Left forelimb (tissue), 1 donor: ENCODE measurements around the gene RBKS.
"Not testable (repeated sequence)": the region's sequence is repeated elsewhere in the genome, so short reads cannot be mapped to it uniquely, and the experiment has no call there.

Experiments
- DNase-seq: peaks from one replicate; pipeline ENCODE4 v3.0.0-alpha.2; 2018; ENCODE audit warnings: low spot score

The RBKS gene

DNA sequence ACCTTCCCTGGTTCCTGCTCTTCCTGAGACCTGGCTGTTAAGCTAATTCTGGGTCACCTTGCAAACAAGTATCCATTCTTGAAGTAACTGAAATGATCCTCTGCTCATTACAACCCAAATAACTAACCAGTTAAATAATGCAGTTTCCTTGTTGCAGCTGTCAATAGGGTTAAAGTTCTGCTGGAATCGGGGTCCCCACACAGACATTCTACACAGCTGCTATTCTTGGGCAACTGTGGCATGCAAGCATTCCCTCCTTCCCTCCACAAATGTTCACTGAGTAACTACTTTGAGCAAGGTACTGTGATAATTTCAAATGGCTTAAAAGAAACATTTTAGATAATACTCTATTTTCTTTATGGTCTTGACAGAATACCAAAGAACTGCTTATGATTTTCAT lies 17.1 kb downstream of the RBKS start:
- DNase-seq, result no peak

DNA sequence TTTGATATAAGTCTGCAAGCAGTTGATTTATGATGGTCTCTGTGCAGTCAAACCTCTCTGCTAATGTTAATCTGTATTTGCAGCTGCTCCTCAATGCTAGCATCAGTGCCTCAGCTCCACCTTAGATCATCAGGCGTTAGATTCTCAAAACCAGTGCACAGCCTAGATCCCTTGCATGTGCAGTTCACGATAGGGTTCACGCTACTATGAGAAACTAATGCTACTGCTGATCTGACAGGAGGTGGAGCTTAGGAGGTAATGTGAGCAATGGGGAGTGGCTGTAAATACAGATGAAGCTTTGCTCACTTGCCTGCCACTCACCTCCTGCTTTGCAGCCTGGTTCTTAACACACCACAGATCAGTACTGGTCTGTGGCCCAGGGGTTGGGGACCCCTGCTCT lies 18.4 kb downstream of the RBKS start:
- DNase-seq, result no peak

DNA sequence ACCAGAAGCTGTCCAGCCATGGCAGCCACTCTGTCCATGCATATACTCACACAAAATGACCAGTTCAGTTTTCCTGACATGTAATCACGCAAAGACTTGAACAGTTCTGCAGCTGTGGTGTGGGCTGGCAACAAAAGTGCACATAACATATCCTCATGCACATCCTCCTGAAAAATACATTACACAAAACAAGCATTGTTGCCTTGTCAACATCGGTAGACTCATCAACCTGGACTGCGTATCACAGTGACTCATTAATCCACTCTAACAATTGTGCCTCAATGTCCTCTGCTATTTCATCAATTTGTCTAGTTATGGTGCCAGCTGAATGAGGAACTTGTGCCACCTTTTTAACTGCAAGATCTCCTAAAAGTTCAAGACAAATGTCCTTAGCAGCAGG lies 19.5 kb downstream of the RBKS start:
- DNase-seq, result no peak

DNA sequence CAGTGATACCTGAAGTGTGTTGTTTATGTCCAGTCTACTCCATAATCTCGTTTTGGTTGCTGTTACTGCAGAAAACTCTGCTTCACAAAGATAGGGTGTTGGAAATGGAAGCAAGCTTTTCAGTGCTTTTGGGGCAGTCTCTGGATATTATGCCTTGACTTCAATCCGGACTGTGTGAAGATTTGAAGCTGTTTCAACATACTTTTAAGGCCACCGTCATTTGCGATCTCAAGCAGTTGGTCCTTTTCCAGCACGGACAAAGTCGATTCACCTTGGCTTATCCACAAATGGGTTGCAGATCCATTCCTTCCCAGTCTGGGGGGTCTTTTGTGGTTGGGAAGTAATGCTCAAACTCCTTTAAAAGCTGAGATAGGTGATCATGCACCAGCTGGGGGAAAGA lies 20.4 kb downstream of the RBKS start:
- DNase-seq, result no peak

DNA sequence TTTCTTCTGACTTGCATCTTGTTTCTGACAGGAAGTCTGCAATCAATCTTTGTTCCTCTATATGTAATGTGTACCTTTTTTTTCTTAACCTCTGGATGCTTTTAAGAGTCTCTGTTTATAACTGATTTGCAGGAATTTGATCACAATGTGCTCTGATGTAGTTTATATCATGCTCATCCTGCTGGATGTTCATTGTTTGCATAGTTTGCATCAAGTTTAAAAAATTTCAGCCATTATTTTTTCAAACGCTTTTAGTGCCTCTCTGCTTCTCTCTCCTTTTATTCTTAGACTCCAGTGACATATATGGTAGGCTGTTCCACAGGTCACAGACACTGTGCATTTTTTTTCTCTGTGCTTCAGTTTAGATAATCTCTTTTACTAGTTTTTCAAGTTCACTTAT lies 23.9 kb downstream of the RBKS start:
- DNase-seq, result no peak

DNA sequence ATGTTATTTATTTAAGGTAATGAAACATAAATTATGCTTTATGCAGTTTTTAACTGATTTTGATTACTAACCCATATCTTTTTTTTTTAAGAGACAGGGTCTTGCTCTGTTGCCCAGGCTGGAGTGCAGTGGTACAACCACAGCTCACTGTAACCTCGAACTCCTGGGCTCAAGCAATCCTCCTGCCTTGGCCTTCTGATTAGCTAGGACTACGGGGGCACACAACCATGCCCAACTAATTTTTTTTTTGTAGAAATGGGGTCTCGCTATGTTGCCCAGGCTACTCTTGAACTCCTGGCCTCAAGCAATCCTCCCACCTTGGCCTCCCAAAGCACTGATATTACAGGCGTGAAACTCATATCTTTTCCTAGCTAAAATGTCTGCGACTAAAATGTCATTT lies 26.2 kb downstream of the RBKS start:
- not testable (repeated sequence) for DNase-seq

DNA sequence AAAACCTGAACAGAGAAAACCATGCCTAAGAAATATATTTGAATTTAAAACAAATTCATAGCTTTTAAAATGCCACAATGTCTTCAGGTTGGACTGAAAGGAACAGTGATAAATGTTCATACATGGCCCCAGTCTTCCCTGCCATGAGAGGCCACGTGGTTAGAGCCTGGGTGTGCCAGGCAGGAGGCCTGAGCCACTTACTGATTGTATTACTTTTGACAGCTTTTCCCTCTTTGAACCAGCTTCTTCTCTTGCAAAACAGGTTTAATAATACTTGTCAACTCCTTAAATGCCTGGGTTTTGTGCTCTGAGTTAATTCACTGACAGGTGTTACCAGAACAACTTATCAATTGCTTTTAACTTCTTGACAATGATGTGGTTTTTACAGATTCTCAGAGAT lies 27.0 kb downstream of the RBKS start:
- no peak for DNase-seq

DNA sequence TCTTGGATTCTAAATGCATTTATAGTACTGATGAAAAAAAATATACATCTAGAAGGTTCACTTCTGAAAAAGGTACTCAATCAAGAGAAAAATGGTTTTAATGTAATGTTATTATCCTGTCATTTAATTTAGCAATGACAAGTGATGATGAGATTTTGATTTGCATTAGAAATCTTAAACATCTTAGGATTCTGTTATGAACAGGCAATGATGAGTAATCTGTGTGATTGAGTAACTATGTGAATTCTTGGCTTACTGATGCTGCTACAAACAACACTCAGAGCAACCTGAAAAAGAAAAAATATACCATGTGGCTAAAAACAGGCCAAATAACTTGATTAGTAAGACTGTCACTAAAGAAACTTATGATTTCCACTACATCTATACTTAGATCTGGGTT lies 30.1 kb downstream of the RBKS start:
- no peak for DNase-seq

DNA sequence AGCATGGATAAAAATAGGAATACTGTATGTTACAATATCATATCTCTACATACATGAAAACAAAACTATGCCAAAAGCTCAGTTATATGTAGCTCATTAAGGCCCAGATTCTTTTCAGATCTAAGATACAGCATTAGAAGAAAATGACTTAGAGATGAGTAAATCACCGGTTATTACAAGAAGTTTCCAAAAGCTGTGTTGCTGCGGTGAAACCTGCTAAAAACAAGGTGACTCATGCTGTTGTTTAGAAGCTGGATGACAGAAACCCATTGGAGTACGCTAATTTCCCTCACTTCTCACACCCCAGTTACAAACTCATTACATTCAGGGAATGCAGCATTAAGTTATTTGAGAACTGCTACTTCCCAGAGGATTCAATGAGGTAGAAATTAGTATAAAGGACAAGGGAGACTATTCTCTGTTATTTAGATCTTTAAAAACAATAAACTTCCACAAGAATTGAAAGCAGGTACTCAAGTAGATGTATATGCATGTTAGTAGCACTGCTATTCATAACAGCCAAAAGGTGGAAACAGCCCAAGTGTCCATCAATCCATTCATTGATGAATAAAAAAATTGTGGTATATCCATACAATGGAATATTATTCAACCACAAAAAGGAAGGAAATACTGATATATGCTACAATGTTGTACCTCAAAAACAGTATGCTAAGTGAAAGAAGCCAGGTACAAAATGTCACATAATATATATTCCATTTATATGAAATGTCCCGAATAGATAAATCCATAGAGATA lies 32.6 kb downstream of the RBKS start:
- no peak for DNase-seq

DNA sequence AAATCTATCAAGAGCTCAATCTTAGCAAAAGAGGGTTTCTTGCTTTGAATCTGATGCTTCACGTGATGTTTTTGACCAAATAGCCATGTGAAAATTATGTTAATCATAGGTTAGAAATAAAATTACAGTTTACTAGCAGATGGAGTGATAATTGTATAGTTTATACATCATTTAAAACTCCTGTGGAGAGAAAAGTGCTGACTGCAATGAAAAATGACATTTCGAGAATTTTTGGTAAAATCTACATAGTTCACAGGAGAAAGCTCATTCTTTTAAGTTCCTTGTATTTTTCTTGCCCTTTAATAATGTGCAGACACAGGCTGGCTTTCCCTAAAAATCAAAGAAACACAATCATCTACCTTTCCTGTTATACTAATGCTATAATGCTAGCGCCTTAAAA lies 33.2 kb downstream of the RBKS start:
- DNase-seq, result no peak

DNA sequence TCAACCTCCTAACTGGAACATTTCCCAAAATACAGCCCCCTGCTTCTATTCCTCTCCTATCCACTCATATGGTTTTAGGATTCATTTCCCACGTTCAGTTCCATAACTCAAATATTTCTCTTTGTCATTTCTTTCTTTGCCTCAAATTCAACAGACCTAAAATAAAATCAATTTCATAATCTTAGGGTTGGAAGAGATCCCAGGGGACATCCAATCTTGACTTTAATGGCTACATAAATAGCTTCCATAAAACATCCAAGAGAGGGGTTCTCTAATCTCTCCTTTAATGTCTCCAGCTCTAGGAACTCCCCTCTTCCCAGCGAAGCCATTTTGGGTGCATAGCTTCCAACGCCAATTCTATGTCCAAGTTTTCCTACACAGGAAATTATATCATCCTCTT lies 33.8 kb downstream of the RBKS start:
- DNase-seq, result no peak

DNA sequence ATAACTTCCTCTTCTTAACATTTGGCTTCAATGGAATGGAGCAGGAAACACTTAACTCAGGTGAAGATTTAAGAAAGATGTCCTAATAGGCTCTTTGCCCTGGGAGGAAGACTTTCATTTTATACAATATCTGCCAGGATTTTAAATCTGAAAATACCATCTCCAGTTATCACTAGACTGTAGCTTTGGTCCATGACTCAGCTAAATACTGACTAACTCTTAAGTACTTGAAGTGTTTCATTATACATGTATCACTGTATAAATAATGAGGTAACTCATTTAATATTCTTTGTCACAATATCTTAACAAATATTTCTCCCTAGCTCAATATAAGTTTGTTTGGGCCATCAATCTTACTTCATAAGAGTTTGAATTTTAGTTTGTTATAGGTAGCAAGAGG lies 34.7 kb downstream of the RBKS start:
- no peak for DNase-seq

DNA sequence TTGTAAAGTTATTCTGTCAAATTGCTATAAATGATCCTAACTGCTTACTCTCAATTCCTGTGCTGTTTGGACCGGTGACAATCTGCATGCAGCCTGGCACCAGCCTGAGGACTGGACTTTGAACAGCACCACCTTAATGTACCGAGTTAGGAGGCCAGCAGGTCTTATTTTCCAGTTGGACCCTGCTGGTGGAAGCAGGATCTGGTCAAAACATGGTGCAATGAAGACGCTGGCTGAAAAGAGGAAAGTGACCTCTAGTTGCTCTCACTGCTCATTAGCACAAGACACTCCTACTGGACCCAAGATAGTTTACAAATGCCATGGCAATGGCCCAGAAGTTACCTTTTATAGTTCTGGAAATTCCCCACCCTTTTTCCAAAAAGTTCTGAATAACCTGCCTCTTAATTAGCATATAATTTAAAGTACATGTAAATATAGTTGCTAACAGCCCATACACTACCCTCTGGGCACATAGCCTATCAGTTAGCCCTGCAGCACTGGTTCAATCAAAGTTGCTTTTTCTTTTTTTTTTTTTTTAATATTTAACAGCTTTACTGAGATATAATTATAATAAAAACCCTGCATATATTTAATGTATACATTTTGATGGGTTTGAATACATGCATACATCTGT lies 35.8 kb downstream of the RBKS start:
- no peak for DNase-seq

DNA sequence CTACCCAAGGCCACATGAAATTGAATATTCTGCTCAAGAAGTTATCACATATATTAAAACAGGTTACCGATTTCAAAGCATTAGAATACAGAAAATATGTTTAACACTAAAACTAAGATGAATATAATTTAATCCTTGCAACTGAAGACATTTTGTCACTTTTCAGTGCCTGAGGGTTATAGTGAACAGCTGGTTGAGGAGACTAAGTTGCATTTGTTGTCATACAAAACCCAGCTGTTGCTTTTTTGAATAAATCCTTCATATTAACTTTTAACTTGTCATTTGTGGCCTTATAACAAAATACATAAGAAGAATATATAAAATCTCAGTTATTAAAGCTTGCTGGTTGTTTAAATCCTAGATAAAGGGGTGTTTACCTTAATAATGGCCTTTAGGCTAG lies 37.5 kb downstream of the RBKS start:
- no peak for DNase-seq

DNA sequence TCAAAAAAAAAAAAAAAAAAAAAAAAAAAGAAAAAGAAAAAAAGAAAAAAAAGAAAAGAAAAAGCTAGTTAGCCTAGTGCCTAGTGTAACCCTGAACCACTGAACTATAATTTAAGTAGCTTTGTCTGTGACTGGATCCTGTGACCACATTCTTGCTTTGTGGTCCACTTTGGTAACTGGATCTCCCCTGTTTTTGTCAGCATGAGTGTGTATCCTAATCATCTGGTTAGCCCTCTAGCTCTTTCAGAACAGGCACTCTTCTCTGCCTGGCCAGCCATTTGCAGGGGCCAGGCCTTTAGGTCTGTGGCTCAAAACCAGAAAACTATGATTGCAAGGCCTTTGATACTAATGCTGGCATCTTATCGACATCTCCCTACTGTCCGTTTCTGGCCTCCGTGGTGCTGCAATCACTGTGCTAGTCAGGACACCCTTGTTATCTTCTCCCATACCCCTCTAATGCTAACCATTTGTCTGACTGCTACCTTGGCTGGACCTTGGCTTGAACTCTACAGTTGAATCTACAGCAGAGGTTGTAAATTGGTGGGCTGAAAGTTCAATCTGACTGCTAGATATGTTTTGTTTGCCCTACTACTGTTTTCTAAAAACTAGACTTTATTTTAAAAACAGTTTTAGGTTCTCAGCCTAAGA lies 40.5 kb downstream of the RBKS start:
- DNase-seq, result no peak

DNA sequence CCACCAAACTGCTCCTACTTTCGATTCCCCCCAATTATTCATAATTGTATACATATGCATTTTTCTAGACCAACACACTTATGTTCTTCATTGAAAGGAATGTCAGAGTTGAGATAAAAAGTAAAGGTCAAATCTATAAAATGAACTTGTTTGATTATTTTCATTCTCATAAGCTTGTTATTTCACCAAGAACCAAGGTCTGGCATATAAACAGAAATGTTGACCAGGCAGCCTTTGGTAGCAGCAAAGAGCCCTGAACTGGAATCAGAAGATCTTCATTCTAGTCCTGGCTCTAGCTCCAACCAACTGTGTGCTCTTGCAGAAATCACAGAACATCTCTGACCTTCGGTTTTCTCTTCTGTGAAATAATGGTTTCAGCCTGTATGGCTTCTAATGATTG lies 42.9 kb downstream of the RBKS start:
- no peak for DNase-seq

DNA sequence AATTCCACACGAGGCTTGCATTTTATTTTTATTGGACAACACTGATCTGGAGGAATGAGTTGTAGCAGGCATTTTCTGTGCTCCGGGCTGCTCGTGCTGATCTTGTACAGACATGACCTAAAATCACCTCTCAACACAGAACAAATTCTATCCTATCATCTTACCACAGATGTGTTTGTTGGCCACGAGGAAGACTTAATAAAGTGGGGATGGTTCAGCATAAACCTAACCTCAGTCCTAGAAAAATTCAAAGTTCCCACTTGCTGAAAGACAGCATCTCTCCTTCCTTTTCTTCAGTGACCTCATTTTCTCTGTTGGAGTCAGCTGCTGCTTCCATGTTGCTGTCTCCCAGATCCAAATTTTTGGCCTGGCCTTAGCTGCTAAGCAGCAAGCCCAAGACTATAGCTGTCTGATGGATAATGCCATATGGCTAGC lies 45.3 kb downstream of the RBKS start:
- no peak for DNase-seq

DNA sequence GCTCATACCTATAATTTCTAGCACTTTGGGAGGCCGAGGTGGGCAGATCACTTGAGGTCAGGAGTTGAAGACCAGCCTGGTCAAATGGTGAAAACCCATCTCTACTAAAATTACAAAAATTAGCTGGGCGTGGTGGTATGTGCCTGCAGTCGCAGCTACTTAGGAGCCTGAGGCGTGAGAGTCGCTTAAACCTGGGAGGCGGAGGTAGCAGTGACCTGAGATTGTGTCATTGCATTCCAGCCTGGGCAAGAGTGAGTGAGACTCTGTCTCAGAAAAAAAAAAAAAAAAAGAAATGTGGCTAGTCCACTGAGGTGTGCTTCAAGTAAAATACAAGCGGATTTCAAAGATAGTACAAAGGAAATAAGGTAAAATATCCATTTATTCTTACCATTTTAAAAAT lies 46.2 kb downstream of the RBKS start:
- DNase-seq, result no peak

DNA sequence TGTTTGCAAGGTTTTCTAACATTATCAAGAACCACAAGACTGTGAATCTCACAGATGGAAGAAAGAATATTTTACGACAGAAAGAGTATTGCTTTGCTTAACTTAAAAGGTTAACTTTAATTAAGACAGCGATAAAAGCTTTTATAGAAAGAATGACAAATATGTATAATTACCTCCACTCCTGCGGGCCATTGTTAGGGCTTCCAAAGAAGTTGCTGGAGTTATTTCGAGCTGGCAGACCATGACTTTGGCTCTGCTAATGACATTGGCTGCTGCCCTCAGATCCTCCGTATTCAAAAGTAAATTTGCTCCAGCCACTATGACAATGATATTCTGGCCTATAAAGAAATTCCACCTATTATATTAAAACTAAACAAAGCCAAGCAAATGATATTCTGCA lies 47.3 kb downstream of the RBKS start:
- DNase-seq, result no peak

DNA sequence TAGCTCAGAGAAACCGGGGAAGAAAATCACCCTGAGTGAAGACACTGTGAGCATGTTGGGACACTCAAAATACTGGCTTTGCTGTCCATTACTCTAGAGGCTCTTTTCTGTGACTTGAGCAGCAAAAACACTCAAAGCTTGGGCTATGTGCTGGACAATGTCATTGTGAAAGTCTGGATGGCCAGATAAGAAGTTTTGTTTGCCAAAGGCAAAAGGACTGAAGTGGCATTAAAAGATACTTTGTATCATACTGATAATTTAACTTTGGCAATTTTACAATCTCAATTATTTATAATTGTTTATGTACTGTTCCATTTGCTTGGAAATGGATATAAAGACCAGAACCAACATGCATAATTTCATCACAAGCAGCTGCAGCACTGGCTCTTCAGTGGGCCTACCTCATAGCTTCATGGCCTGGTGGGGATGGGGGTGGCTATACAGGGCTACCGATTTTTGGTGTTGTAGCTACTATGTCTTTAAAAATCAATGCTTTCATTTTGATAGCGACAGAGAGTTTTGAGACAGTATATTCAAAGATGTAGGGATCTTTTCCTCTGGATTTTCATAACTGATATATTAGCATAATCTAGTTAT lies 51.1 kb downstream of the RBKS start:
- no peak for DNase-seq

DNA sequence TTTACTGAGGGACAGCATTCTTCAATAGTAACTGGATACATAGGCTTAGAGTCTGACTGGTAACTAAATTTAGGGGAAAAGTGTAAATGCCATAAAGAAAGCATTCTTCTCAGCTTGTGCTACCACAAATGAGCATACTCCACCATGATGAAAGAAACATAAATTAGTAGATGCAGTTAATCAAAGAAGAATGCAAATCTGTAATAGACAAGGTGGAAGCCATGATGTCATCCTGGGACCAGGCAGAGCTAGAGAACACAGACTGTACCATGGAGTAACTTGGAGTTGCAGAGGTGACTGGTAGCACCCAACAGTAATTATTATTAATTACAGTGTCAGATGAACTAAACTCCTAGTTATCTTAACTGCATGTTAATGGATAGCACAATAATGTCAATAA lies 51.7 kb downstream of the RBKS start:
- DNase-seq, result no peak

DNA sequence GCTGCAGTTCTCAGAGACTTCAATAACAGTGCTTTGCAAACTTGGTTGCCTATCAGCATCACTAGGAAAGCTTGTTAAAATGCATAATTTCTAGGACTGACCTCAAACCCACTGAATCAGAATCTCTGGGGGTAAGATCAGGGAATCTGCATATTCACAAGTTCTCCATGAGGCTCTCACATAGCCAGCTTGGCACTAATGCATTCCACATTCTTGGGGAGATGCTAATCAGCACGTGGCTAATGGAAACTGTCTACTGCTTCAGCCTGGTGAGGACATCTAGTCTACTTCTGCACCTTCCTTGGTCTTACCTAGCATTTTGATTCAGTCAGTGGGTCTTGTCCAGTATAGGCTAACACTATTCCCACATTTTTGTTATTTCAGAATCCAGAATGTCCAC lies 56.3 kb downstream of the RBKS start:
- no peak for DNase-seq

DNA sequence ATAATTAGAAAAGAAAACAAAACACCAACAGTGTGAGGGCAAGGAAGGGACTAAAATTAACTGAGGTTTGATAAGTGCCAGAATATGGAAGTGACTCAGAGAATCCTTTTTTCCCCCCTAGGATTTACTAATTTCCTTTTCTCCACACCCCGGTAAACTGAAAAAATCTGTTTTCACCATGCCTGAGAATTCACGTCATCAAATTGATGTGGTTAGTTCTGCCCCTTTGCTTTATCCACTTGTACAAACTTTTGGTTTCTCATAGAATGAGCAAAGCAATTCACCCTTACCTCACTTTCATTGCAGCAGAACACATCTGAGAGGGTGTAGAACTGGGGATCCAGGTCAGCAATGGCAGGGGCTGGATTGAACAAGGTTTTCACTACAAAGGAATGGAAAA lies 57.8 kb downstream of the RBKS start:
- DNase-seq, result no peak
